T1000 (cell line): ENCODE data around the gene ARID1B.
"Not testable (repeated sequence)": the region's sequence is repeated elsewhere in the genome, so short reads cannot be mapped to it uniquely, and the experiment has no call there.

ENCODE experiments used
- DNase-seq: peaks from one replicate; lab custom pipeline; 2025; ENCODE audit warnings: mixed read lengths; lab: John Stamatoyannopoulos, UW

Gene ARID1B

DNA sequence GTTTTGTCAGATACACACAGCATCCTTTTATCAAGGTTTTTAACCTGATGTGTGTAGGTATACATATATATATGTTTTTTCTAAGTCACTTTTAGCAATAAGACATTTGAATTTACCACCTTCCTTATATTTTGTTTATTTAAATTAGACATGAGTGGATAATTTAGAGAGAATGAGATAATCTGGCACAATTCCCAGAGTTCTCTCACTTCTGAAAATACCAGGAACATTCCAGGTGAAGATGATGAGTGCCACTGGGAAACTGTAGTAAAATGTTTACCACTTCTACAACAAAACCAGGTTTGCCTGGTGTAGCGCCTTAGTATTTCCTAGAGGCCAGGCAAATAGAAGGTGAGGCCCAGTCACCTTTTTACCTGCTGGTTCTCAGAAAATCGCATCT lies 356.7 kb downstream of the ARID1B start:
- DNase-seq, result no peak

DNA sequence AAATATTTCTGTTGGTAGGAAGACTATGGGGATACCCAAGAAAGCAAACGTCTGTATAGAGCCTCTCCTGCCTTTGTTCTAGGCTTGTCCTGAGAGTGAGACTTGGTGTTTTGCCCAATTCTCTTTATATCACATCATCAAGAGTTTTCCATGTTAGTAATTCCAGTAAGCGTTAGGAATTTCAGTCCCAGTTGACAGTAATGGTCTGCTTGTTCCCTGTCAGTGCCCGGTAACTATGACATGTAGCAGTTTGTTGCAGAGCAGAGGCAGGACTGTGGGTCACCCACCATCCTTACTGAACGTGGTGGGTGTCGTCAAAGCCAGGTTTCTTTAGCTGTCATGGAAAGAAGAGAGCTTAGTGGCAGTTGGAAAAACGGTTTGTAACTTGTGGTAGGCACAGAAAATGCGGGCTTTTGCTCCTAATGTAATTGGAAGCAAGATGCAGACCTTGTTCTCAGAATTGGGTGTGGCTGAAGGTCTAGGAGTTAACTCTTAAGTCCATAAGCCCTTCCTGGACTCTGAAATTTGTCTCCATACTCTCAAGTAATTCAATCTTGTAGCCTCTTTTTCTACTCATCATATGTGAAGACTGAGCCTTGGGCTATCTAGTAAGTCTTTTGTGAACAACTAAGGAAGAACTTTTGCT lies 357.3 kb downstream of the ARID1B start:
- no peak for DNase-seq

DNA sequence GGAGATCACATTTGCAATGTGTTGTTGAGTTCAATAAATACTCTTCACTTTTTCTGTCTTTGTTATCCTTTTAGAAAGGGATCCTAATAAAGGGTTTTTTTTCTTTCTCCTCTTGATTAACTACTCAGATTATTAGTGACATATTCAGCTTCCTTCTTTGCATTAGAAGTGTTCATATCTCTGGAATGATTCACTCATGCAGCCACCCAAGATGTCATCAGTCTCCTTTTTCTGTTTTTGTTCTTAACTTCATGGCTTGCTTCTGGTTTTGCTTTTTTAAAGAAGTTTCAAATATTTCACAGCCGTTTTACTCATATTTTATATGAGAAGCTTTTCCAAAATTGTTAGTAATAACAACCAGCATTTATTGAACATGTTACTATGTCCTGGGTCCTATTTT lies 358.5 kb downstream of the ARID1B start:
- DNase-seq, result no peak

DNA sequence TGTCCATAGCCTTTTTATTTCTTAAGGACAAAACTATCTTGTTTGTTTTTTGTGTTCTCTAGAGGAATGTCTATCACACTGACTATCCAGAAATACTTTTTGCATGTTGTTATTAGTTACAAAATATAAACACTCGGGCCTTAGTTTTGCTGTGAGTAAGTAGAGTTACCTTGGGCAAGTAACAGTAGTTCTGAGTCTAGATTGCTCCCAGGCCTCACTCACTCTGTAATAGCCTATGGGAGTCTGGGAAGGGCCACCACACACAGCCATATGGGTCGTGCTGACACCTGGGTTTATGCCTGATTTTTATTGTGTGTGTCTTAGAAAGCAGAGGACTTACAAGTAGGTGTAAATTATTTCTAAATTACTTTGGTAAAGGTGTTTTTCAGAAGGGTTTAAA lies 360.3 kb downstream of the ARID1B start:
- DNase-seq, result no peak

DNA sequence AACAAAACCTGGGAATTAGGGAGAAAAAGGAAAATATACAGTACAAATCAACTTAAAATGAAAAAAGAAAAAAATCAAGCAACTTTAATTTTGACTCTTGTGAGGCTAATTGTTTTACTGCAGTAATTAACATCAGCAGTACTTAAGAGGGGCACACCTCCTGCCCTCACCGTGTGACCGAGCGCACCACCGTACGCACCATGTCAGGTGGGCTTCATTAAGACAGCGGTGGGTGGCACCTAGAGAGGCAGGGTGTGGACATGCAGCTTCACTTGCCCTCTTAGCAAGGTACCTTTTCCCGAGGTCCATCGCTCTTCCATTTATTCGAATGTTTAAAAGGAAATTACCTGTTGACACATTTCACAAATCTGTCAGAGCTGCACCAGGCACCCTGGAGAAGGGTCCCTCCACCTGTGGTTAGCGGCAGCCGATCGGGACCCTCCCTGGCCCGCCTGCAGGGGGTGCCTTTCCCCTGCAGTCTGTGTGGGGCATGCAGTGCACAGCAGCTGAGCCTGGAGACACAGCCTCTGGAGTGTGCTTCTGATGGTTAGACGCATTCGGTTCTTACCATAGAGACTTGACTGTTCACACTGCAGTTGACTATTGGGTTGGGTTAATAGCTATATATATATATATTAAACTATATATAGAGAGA lies 362.0 kb downstream of the ARID1B start:
- no peak for DNase-seq

DNA sequence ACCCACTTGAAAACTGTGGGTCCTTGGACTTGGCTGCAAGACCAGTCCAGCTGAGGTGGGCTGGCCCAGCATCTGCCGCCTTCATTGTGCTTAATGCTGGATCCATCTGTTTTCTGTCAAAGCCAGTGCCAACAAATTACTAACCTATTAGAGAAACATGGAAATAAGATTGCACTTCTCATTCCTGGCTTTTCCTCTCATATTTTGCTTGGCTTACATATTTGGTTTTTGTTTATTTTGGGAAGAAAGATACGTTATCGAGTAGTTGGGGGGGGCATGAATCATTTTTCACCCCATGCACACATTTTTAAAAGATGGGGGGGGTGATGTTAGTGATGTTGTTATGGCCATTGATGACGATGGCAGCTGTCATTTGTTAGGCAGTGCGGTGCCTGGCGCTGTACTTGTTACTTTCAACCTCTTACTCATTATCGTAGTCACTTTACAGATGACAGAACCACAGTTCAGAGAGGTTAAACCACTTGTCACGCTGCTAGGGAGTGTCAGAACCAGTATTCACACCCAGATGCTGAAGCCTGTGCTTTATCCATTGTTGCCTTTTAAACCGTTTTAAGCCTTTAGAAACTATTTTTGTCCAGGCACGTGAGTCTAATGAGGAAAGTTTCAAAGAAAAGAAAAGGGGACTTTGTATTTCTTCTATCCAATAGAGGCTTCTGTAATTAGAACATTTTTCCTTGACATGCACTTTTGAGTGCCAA lies 366.2 kb downstream of the ARID1B start:
- DNase-seq, result no peak

DNA sequence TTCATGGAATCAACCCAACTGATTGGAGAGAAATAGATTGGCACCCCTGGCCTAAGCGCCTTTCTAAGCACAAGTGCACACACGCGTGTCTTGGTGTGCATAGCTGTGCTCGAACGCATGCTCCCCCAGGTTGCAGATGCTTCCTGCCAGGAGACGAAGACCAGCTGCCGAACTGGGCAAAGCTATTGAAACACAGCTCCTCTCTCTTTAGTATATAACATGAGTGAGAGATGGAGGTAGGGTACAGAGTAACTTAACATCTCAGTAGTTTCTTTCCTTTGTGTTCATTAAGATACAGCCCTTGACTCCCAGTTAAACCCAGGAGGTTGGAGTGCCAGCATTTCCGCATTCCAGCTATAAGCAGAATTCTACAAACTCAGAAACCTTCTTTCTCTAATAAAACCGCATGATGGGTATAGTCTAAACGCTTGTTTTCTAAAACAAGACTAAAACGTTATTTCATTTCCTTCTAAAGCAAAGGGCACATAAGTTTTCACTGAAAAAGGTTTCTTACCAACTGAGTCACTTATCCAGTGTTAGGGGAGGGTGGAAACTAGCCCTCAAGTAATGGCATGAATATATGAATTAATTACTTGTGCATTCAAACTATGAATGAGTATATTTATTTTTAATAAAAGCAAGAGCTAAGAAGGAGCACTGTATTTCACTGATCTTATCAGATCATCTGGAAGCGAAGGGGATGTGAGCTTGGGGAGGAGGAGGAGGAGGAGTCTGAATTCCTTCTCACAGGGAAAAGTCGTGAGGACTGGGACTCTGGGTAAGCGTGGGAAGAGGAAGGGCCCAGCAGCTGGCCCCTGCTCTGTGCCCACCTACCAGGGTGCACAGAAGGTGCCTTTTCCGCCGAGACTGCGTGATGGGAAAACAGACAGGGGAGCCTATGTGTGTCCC lies 367.0 kb downstream of the ARID1B start:
- no peak for DNase-seq

DNA sequence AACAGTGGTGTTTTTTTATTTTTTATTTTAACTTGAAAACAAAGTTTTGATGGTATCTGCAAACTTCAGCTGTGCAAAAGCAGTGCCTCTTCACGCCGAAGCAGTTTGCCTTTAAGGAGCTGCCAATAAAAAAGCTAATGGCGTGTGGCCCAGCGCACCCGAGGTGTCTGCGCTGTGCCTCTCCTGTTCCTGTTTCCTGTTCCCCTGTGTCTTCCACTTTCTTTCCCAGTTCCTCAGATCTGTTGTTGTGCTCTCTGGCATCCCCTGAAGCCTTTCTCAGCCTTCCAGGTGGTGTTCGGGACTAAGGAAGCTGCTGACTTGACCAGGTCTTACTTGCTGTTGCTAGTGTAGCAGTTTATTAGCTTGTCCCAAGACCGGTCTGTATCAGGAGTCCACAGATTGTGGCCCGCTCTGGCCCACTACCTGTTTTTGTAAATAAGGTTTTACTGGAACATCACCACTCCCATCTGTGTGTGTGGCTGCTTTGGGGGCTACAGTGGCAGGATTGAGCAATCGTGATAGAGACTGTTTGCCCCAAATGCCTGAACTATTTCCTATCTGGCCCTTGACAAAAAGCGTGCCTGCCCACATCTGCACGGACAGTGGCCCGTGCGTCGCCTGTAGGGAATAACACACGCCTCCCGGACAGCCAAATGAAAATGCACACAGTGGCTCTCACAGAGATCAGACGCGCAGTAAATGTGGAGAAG lies 367.8 kb downstream of the ARID1B start:
- no peak for DNase-seq

DNA sequence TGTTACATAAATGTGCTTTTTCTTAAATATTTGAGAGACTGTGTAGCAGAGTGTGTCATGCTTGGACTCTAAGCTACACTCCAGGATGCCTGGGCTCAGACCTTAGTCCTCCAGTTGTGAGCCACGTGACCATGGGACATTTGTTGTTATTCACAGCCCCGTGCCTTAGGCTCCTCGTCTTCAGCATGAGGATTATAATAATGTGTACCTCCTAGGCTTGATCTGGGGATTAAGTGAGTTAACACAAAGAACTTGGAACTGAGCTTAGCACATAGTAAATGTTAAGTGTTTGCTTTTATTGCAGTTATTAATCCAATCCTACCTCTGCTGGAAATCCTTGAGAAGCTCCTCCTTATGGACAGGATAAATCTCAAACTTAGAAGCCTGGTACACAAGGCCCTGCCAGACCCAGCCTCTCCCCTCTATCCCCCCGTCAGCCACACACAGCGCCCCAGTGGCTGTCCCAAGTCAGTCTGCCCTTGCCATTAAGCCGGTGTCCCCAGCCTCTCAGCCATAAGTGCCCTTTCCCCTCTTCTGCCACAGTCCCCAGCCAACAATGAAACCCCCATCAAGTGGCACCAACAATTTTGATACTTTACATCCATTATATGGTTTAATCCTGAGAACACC lies 368.6 kb downstream of the ARID1B start:
- no peak for DNase-seq

DNA sequence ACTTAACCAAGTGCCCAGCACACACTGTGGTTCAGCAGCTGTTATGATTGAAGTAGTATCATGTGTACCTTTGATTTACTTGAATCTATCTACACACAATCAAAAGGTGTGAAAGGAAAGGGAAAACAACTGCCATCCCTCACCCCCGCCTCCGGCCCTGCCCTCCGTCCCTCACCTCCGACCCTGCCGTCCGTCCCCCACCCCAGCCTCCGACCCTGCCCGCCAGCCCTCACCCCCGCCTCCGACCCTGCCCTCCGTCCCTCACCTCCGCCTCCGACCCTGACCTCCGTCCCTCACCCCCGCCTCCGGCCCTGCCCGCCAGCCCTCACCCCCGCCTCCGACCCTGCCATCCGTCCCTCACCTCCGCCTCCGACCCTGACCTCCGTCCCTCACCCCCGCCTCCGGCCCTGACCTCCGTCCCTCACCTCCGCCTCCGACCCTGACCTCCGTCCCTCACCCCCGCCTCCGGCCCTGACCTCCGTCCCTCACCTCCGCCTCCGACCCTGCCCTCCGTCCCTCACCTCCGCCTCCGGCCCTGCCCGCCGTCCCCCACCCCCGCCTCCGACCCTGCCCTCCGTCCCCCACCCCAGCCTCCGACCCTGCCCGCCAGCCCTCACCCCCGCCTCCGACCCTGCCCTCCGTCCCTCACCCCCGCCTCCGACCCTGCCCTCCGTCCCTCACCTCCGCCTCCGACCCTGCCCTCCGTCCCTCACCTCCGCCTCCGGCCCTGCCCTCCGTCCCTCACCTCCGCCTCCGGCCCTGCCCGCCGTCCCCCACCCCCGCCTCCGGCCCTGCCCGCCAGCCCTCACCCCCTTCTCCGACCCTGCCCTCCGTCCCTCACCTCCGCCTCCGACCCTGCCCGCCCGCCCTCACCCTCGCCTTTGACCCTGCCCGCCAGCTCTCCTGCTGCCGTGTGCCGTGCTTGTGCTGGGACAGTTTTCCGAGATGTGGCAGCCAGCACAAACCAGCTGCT lies 370.2 kb downstream of the ARID1B start:
- DNase-seq, result not testable (repeated sequence)

DNA sequence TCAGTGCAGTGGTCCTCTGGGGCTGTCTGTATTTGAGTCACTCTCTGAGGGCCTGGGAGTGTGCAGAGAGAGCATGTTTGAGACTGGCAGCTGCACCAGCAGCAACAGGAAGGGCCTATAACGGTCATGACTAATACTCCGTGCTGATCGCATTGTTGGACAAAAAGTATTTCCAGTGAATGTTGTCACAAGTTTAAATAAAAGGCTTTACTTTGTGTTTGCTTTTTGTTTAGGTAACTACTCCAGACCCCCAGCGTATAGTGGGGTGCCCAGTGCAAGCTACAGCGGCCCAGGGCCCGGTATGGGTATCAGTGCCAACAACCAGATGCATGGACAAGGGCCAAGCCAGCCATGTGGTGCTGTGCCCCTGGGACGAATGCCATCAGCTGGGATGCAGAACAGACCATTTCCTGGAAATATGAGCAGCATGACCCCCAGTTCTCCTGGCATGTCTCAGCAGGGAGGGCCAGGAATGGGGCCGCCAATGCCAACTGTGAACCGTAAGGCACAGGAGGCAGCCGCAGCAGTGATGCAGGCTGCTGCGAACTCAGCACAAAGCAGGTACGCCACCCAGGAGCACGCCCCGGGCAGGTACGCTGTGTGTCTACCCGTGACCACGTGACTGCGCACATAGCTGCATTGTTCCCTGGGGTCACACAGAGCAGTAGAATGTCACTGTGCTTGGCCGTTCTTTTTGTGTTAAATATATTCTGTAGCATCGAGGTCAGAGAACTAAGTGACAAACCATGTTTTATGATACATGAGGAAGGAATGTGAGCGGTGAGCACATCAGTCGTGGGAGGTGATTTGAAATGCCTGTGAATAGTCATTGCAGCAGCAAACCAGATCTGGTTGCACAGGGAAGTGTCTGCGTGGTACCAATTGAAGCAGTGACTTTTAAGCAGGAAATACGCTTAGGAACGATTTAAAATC lies 371.5 kb downstream of the ARID1B start:
- peak; percentile 74 for DNase-seq

DNA sequence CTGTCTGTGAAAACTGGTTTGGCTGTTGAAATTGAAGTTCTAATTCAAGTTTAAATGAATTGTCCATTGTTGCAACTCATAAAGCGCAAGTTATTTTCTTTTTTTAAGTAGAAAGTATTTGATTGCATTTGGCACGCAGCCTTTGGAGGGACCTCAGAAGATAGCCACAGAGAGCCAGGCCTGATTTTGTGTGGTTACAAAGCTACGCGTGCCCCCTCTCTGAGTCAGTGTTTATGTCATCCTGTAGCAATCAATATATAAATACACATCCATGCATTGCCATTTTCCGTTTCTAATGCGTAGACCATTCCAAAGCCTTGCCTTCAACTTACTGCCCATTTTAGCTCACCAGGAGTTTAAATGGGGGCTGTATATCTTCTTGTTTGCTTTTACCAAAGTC lies 372.9 kb downstream of the ARID1B start:
- DNase-seq, result peak; percentile 14

DNA sequence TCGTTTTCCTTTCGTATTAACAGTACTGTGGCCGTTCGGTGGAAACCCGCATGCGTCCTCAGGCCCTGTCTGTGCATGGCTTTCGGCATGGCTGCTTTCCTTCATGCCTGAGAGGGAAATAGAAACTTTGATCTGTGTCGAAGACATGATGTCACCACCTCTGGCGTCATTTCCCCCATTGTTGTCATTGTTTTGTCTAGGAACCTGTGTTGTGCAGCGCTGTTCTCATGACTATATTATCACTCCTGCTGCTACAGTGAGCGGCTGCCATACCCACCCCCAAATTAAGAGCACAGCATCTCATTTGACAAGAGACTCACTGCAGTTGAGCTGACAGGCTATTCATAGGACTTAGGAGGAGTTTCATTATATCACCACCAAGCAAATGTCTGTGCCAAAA lies 373.9 kb downstream of the ARID1B start:
- DNase-seq, result no peak

DNA sequence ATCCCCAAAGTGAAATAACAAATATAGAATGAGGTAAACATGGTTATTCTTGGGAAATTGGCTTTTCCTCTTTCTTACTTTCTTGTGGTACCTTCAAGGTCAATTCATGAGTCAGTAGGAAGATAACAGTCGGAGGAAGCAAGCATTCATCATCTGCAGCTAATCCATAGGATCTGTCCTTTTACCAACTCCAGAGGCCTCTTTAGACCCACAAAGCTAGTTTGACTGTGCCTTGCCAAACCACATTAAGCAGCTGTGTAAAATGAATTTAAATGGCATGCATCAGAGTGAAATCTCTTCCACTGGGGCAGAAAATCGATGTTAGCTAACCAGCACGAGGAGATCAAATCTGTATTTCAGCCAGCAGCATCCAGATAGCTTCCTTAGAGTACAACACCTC lies 374.8 kb downstream of the ARID1B start:
- no peak for DNase-seq

DNA sequence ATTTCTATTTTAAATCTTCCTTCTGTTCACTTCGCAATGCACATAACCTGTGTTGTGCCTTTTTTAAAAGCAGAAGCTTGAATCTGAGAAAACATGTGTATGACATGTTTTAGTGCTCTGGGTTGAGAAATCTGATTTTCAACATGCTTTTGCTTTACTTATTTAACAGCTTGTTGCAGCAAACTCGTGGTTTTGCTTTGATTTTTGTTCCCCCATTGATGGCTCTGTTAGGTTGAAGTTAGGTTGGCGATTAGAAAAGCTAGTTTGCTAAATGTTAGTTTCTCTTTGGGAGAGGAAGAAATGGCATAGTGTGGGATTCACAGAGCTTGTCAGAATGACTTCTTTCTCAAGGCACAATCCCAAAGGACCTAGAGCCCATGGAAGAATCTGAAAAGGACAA lies 375.4 kb downstream of the ARID1B start:
- DNase-seq, result no peak

DNA sequence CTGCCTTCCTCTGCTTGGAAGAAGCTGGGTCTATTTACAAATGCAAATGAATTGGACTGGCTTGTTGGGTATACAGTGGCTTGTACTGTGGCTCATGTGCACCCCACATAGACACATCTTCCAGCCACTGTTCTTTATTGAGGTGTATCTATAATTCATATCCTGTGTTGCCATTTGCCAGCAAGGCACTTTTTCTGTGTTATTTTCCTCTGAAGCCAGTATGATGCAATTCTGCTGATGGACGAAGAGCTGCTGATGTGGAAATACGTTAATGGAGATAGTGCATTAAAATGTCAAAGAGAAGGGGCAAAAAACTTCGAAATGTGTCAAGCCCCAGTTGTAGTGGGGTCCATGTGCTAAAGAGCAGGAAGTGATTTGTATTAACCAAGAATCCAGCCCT lies 378.6 kb downstream of the ARID1B start:
- no peak for DNase-seq

DNA sequence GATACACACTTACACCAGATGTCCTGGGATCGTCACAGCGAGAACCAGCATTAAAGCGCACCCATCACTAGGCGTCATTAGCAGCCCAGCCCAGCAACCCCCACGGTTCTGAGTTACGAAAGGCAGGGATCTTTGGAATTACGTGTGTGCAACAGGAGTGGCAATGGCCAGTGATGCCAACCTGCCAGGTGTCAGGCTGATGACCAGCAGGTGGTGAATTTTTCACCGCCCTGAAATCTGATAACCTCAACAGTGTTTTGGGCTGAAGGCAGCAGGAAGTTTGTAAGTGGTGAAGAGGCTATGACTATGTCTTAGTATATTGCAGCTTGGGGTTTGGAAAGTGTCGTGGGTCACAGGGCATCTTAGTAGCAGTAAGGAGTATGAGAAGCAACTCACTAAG lies 380.1 kb downstream of the ARID1B start:
- no peak for DNase-seq

DNA sequence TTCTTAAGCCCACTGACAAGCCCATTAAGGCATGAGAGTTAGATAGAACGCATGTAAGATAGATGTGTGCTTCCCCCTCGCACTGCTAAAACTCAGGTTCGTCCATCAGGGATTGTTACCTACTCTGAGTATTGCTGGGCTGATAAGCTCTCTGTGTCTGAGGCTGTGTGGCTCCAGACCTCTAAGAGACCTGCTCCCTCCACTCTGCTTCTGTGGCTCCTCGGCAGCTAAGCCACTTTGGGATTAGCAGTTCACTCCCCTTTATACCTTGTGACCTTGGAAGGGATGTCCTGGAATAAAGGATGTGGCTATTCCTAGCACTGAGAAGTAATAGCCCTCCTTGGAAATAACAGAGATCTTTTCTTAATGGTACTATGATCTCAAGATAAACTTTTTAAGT lies 381.3 kb downstream of the ARID1B start:
- DNase-seq, result no peak

DNA sequence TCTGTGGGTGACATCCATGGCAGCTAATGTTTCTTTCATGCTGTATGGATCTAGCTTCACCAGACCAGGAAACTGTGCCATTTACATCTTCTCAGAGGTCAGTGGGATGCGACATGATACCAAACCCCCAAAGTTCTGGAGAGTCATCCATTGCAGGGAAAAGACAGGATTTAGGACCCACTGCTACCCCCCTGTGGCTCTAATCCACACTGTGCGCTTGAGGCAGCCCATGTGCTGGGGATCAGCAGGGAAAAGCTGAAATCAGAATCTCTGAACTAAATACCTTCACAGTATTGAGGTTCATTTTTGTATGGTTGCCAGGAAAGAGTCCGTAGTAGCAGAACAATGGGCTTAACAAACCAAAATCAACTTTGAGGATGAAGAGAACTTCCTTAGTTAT lies 381.7 kb downstream of the ARID1B start:
- DNase-seq, result no peak
